ENCODE results near the gene RHOB.

- TF ChIP-seq CTCF (IDR thresholded peaks at IDR 0.05), result no peak
- TF ChIP-seq EZH2 (IDR thresholded peaks at IDR 0.05; ENCODE audit: borderline replicate concordance, insufficient read depth, low read depth, low read length, poor library complexity, severe bottlenecking), result no peak
Observed at GRCh38 chr2:20496942-20497341, 50.1 kb downstream of the RHOB start.
